Activated T-cell treated with anti-CD3 and anti-CD28 coated beads for 48 hours (primary cell): ENCODE data around the gene PHC2.

Experiments
- DNase-seq: peaks from one replicate; pipeline ENCODE4 v3.0.0-alpha.2; 2020; ENCODE audit warnings: low read depth

PHC2 gene

DNA sequence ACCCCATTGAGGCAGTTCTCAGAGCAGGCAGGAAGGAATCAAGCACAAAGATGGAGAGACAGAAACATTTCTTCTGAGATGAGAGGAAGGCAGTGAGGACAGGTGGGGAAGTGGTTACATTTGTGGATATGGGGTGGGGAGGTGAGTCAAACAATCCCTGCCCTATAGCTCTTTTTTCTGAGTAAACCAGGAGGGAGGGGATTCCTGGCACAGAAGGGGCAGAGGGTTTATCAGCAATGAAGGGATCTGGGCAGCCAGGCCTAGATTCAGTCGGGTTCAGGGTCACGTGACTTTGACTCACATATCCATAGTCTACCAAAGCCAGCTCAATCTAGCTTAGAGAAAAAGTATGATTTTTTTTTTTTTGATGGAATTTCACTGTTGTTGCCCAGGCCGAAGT is 15.7 kb upstream of the PHC2 start:
- no peak for DNase-seq

DNA sequence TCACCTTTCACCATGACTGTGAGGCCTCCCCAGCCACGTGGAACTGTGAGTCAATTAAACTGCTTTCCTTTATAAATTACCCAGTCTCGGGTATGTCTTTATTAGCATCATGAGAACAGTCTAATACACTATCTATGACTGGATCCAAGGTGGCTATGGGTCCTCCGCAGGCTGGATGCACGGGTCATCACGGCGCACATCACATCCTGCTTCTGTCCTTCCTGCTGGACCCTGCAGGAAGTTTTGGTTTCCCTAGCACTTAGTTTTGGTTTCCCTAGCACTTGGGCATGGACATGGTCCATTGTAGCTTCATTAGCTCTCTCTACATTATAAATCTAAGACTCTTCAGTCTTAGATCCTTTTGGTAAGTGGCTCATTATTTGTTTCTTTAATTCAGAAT is 14.2 kb upstream of the PHC2 start:
- DNase-seq, result no peak

DNA sequence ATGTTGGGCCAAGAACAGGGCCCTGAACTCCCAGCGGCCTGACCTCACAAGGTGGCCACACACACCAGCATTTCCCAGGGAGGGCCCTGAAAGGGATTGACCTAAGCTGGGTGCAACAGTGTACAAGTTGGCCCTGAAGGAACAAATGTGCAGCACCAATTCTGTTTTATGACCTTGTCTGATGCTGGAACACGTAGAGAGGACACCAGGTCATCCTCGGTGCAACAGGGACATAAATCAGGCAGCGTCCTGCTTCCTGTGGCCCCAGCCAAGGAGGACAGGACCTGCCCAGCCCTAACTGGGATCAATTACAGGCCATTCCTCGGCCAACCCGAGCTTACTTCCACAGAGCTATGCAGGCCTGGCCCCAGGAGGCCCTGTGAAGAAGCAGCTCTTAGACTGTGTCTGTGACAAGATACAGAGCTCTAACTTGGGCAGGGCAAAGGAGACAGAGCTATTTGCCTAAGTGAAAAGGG is 12.8 kb upstream of the PHC2 start:
- no peak for DNase-seq

DNA sequence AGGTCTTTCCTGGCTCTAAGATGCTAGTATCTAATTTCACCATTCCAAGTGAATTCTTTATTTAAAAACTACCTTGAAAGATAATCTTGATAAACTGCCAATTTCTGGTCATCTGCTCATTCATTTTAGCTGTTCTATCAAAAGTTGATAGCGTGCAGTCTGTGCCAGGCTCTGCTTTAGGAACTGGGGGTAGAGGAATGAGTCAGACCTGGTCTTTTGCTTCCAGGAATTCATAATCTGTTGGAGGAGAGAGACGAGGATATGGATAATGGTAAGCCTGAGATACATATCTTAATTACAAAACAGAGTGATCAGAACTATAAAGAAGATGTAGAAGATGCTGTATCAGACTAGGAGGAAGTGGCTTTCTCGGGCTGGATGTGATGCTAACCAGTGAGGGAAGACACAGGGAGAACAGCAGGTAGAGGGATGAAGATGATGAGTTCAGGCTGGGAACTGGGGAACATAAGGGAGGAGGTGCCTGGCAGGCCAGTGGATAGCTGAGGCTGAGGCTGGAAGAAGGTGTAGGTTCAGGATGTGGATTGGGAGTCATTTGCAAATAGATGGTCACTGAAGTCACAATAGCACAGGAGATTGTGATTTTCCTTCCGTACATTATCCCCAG is 12.3 kb upstream of the PHC2 start:
- DNase-seq, result no peak

DNA sequence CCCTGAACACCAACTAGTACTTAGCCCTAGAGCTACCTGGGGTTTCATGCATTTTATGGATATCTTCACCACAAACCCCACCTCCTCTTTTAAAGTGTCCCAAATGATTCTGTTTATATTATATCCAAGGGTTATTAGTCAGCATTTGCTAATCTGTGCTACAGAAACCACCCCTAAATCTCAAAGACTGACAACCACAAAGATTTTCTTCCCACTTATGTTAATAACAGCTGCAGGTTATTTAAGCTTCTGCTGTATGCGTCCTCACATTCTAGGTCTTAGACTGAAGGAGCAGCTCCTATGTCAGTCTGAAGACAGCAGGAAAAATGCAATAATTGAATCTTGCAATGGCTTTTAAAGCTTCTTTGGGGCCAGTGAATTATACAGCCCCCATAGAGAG is 11.2 kb upstream of the PHC2 start:
- DNase-seq, result no peak

DNA sequence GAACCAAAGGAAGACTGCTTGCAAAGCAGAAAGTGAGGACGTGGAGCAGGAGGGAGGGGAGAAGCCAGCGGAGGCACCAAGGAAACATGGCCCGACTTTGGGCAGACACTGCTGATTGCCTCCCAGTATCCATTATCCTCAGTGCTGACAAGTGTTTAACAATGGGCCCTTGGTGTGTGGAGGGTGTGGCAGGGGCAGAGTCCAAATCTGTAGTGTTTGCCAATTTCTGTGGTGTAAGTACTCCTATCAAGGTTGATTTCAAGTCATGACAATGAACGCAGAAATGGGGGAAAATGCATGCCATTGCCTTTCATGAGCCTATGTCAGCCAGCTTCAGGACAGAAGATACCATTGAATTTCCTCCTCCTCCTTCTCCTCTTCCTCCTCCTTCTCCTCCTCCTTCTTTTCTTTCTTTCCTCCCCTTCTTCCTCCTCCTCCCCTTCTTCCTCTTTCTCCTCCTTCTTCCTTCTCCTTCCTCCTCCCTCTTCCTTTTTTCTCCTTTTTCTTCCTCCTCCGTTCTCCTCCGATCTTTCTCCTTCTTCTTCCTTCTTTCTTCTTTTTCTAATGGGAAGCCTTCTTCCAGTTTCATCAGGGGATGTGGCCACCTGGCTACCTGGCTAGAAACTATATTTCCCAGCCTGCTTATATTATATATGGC is 10.3 kb upstream of the PHC2 start:
- no peak for DNase-seq

DNA sequence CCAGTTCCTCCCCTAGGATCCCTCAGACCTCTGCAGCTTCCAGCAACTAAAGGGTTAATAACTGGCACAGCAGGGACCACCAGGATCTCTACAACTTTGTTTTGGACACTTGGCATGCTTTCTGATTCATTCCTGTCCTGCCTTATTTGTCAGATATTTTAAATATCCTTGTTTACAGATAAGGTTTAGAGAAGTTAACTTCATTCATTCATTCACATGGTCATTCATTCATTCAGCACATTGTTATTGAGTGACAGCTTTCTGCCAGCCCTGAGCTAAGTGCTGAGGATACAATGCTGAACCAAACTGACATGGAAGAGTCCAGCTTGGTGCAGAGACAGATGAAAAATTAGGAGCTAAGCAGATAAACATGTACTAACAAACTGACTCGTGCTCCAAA is 8.8 kb upstream of the PHC2 start:
- DNase-seq, result no peak

DNA sequence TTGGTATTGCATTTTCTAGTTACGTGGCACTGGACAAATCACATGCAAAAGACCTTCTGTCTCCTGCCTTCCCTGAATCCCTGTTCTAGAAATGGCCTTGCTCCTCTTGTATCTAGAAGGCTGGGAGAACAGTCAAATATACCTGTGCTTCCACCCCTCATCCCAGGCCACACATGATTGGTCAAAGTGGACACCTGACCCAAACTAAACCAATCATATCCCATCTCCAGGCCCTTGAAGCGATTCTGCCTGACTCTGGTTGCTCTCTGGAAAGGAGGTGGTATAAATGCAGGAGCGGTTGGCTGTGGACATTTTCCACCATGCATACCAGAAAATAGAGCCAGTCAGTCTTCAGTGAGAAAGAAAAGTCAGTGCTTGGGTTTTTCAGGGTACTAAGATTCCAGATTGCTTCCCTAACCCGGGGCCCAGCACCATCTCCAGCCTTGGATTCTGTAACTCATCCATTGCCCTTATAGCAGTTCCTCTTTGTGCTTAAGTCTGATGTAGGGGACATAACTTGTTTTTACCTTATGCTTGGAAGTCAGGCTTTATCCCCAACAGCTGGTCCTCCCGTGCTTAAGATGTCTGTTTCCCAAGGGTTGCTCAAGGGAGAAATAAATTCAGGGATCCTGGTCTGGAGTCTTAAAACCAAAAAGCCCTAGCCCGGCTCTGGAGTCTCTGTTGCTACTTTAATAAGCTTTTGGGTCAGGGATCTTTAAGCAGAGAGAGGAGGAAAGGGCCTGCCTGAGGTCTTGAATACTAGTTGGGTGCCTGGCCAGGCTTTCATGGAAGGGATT is 7.7 kb upstream of the PHC2 start:
- no peak for DNase-seq

DNA sequence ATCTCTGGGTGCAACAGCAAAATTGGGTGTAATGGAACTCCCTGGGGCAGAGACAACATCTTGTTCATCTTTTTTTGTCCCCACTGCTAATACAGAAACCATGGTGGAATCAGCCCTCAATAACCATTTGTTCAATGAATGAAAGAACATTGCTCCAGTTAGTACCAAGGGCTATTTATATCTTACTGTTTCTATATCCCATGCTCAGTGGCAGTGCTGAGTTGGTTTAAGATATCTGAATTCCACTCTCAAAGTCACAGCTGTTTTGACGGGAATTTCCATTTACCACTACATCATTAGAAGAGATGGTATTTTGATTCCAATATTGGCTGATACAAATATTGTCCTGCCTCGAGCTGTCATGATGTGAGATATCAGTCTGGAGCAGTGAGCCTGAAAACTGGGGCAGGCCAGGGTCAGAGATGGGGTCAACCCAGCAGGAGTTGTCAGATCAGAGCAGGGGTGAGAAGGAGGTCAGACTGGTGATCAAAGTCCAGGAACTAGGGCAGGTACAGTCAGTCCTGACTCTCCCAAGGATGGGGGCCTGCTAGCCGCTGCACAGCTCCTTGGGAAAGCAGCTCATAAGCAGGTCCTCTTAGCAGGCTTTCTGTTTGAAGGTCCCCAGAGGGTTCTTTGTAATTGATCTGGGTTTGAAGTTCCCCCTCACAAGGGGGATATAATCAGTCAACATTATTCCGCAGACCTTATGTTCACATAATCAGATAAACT is 5.8 kb upstream of the PHC2 start:
- DNase-seq, result no peak

DNA sequence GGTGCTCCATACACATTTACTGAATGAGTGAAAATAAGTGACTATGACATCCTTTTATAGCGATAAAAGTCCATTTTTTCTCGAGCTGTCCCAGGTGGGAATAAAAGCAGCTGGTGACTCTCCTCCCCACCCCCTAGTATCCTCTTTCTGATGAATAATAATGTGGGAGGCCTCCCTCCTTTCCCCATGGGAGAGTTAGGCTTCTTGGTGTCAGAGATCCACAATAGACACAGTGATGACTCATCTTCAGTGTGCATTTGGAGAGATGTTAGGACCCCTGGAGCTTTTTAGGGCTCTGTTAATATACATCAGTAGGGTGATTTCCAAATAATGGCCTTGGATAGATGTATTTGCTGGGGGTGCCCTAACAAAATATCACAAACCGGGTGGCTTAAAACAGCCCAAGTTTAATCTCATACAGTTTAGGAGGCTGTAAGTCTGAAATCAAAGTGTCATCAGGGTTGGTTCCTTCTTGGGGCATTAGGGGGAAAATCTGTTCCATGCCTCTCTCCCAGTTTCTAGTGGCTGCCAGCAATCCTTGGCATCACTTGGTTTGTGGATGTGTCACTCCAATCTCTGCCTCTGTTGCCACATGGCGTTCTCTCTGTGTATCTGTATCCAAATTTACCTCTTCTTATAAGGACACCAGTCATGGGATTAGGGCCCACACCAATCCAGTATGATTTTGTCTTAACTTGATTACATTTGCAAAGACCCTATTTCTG is 4.4 kb upstream of the PHC2 start:
- DNase-seq, result no peak

DNA sequence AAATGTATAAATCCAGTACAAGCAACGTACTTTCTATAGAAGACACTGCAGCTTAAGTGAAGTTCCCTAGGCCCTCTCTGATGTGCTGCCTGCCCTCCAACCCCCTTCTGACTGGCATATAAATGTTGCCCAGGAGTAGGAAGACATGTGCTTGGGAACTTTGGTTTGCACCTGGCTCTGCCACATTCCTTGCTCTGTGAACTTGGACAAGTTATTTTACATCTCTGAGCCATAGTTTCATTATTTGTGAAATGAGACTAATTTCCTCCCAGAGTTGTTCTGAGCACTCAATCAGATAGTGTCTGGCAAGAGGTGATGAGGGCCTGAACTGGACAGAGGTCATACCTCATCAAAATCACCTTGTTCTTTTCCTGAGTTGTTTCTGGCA is 3.5 kb upstream of the PHC2 start:
- DNase-seq, result no peak

DNA sequence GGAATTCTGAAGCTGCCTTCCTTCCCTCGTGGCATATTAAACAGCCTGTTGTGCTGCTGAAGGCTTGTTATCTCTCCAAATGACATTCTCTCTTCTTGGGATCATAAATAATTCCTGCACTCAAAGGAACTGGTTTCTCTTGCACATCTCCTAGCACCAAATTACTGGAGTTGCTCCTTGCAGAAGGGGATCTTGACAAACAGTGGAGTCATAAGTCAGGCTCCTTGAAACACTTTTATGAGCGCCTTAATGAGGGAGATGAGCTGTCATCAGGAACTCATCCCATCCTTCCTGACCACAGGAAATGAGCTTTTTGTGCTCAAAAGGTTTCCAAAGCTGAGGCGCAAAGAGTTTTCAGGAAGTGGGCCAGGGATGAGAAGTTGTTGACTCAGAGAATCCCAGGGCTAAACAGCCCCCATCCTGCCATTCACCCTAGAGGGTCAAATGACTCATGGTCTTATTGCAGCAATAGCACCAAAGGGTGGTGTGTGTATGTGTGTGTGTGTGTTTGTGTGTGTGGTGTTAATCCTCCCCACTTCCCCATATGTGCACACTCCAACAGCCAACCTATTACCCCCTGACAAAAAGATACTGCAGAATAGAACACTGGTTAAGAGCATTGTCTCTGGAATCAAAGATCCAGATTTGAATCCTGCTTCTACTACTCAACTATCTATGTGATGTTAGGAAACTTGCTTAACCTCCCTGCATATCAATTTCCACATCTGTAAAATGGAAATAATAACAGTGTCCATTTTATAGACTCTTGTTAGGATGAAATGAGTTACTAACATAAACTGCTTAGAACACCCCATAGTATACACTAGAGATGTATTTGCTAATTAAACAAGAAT is 2.8 kb upstream of the PHC2 start:
- no peak for DNase-seq

DNA sequence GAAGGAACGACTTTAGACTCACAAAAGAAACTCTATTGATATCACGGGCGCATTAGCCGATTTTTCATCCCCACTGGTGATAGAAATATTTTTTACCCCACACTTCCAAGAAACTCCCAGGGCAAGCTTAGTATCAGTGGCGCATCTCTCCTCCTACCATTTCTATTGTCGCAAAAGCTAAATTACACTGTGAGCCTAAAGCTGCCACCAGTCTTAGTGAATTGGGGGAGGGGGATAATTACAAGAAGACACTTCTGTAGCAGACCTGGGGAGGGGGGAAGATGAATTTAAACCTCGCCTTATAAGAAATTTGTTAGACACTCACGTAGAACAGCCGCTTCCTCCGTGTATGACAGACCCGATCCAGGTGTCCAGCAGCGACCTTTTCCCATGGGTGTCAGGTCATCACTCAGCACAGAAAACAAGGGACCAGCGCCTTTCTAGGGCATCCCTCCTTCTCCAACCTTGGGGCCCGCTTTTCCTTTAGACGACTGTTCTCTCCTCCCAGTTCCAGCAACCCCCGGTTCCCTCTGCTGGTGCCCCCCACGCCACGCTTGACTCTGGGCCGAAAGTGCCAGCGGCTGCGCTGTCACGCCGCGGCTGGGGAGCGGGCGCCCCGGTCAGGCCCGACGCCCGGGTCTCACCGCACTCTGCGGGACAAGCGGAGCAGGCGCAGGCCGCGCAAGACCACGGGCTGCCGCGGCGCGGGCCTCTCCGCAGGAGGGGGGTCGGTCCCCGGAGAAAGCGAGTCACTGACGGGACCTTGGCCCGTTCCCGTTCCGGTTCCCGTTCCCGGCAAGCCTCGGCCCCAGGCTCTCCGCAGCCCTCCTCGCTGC is 821 bp downstream of the PHC2 start:
- peak; percentile 6 for DNase-seq

DNA sequence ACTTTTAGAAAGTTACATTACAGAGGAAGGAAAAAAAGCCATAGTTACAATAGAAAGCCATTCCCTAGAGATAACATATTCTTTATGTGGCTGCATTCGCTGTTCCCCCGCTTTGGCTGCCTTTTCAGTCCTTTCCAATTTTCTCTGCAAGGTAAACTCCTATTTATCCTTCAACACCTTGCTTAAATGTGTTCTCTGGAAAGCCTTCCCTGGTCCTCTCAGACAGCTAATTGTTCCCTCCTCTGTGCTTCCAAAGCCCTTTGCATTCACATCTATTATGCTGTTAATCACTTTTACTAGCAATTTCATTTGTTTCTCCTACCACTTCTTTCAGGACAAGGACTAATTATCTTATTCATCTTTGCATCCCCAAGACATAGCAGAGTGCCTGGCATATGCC is 1.6 kb downstream of the PHC2 start:
- DNase-seq, result no peak

DNA sequence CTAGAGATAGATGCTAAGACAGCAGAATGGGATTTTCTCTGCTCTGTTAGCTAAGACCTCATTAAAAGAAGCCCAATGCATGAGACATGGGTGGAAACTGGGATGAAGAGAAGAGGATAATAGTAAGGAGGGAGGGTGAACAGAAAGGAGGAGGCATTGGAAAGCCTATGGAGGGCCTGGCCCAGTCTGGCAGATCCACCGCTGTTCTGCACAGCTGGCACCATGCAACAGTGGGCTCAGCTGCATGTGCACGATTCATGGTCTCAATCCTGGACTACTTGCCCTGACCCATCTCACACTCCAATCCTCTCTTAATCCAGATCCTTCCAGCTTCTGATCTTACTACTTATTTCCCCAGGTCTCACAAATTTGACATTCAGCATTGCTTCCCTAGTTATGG is 2.2 kb downstream of the PHC2 start:
- DNase-seq, result no peak

DNA sequence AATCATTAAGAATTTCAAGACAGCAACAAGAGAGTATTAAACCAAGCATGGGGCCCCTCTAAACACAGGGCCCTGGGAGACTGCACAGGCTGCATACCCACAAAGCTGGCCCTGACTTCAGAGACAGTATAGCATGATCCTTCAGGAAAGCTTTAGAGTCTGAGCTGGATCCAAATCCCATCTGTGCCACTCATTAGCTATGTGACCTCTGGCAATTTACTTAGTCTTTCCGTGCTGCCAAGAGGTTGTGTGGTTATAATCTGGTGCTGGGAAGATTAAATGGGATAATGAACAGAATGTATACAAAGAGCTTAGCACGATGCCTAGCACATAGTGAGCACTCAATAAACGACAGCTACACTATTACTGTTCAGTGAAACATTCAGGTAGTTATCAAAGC is 4.0 kb downstream of the PHC2 start:
- DNase-seq, result no peak

DNA sequence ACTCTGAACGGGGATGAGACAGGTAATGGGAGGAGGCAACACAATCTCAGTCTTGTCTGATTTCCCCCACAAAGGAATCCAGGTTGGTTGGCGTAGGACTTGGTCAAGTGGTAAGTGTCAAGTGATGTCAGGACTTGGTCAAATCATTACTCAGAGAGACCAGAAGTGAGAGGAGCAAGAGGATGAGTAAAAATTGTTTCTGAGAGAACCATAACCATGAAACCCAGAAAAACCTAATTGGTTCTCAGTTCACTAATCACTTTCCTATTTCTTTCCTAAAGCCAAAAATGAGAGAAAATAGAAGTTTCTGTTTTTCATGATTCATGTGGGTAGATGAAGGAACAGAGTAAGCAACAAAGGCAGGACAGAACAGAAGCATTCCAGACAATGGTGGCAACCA is 5.0 kb downstream of the PHC2 start:
- DNase-seq, result no peak

DNA sequence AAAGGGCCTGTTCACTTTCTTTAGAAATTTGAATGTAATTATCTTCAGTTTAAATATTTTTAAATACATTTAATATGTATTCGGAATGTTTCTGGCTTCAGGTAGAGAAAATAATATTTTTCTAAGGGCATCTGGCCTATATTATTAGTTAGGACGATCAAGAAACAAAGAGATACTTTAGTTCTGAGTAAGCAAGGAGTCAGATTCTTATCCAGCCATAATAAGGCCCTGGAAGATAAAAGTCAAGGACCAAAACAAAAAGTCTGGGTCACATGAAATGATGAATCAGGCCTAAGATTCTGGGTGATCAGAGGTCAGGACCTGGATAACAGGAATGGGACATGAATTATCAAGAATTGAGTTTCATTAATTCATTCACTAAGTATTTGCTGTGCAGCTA is 6.3 kb downstream of the PHC2 start:
- DNase-seq, result no peak

DNA sequence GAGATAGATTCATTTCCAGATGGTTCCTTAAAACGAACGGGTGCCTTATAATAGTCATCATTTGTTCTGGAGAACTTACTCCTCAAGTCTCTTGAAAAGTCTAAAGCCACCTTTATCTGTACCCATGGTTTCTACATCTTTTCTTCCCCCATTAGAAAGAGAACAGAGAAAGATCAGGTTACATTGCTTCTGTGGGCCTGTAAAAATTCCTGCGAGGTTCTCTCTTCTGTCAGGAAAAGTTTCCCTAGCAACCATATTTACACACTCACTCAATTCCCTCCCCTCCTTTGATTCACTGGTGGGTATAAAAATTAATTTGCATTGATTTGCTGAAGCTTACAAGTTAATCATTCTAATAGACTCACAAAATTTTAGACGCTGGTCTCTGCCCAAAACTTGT is 6.7 kb downstream of the PHC2 start:
- DNase-seq, result no peak
